GM12874 (cell line): ENCODE results near the gene SLC66A1.

Source experiments
- CTCF ChIP-seq: IDR thresholded peaks from 2 replicates; pipeline ENCODE4 v1.5.1; 2011; ENCODE audit warnings: low read depth, mild to moderate bottlenecking, control low read depth, low read length, moderate library complexity; ENCODE audit not compliant: insufficient read depth

The SLC66A1 gene

GRCh38 chr1:19332832-19333231 lies 20.7 kb downstream of the SLC66A1 start:
- no peak for TF ChIP-seq CTCF

GRCh38 chr1:19333587-19334354 lies 21.6 kb downstream of the SLC66A1 start:
- no peak for TF ChIP-seq CTCF

- TF ChIP-seq CTCF, result no peak
Observed at GRCh38 chr1:19336543-19336942, 24.4 kb downstream of the SLC66A1 start.

GRCh38 chr1:19337289-19337688 lies 25.2 kb downstream of the SLC66A1 start:
- TF ChIP-seq CTCF, result no peak

- no peak for TF ChIP-seq CTCF
Observed at GRCh38 chr1:19338323-19338762, 26.2 kb downstream of the SLC66A1 start.

- no peak for TF ChIP-seq CTCF
Observed at GRCh38 chr1:19339214-19339861, 27.2 kb downstream of the SLC66A1 start.

GRCh38 chr1:19340387-19340937 lies 28.3 kb downstream of the SLC66A1 start:
- TF ChIP-seq CTCF, result no peak
